HG02642 (cell line): ENCODE data around the gene TRHDE.
"Not testable (repeated sequence)": the region's sequence is repeated elsewhere in the genome, so short reads cannot be mapped to it uniquely, and the experiment has no call there.

Source experiments
- ATAC-seq: cut with Tn5 transposase; IDR thresholded peaks from one replicate; pipeline ENCODE4 v1.9.1; 2021; ENCODE audit warnings: mild to moderate bottlenecking; ENCODE audit not compliant: unreplicated experiment, poor library complexity

TRHDE gene

GRCh38 chr12:72712025-72712424, 439.9 kb downstream of the TRHDE start:
- ATAC-seq, result not testable (repeated sequence)

- no peak for ATAC-seq
Observed at GRCh38 chr12:72716221-72716620, 444.1 kb downstream of the TRHDE start.

GRCh38 chr12:72717036-72717435, 444.9 kb downstream of the TRHDE start:
- ATAC-seq, result no peak
